ENCODE data around the gene DLX2. TPM values are rescaled to one million over a fixed set of nuclear protein-coding genes. Genes with fewer than 3 reads are reported as not detected.

DLX2 gene
- total and polyA plus RNA-seq, 2 of the 13 experiments (the other 11 are each of a cell fraction or from before 2014, with no cell fraction given): 0.07 to 0.15 TPM

- no peak for TF ChIP-seq ZNF264 (CRISPR knock-in tag; IDR thresholded peaks at IDR 0.05)
- no peak for TF ChIP-seq ZNF878 (CRISPR knock-in tag; IDR thresholded peaks at IDR 0.05)
- peak; percentile 88 for TF ChIP-seq ZNF687 (CRISPR knock-in tag; IDR thresholded peaks at IDR 0.05)
- no peak for TF ChIP-seq MED8 (CRISPR knock-in tag; IDR thresholded peaks at IDR 0.05; ENCODE audit: insufficient replicate concordance)
- no peak for TF ChIP-seq HNF4A (CRISPR knock-in tag; IDR thresholded peaks at IDR 0.05)
- TF ChIP-seq ZNF503 (CRISPR knock-in tag; IDR thresholded peaks at IDR 0.05): no peak
- no peak for TF ChIP-seq MTA3 (CRISPR knock-in tag; IDR thresholded peaks at IDR 0.05)
- TF ChIP-seq TEAD2 (CRISPR knock-in tag; IDR thresholded peaks at IDR 0.05): no peak
- no peak for TF ChIP-seq SNAI1 (CRISPR knock-in tag; IDR thresholded peaks at IDR 0.05; ENCODE audit: borderline replicate concordance)
- no peak for TF ChIP-seq CSRNP1 (CRISPR knock-in tag; IDR thresholded peaks at IDR 0.05)
- TF ChIP-seq ZBTB37 (CRISPR knock-in tag; IDR thresholded peaks at IDR 0.05): 0 out of 2 replicates have a peak, but pooled peaks have one; percentile 24
- TF ChIP-seq ARHGAP35 (CRISPR knock-in tag; IDR thresholded peaks at IDR 0.05; ENCODE audit: borderline replicate concordance): no peak
- 0 out of 2 replicates have a peak, but pooled peaks have one; percentile 50 for TF ChIP-seq CBX5 (CRISPR knock-in tag; IDR thresholded peaks at IDR 0.05; ENCODE audit: borderline replicate concordance)
- TF ChIP-seq NRL (CRISPR knock-in tag; IDR thresholded peaks at IDR 0.05; ENCODE audit: borderline replicate concordance): peak; percentile 18; the same call in 1 of the 2 replicates
- no peak for TF ChIP-seq AFF4 (CRISPR knock-in tag; IDR thresholded peaks at IDR 0.05)
Measured at GRCh38 chr2:172084645-172085459, 17.8 kb downstream of the DLX2 start (continued).
